ENCODE measurements around the gene PLCB3. TPM values are rescaled to one million over a fixed set of nuclear protein-coding genes. Genes with fewer than 3 reads are reported as not detected.

PLCB3 gene
- total and polyA plus RNA-seq, 2 of the 13 experiments (the other 11 are each of a cell fraction or from before 2014, with no cell fraction given): 7.5 to 13.8 TPM

GRCh38 chr11:64317325-64317960, 66.1 kb downstream of the PLCB3 start, which contains the start of gene TRMT112 (continued):
- 0 out of 2 replicates have a peak, but pooled peaks have one; percentile 37 for TF ChIP-seq ZNF333 (CRISPR knock-in tag; IDR thresholded peaks at IDR 0.05; ENCODE audit: borderline replicate concordance)
- no peak for TF ChIP-seq ZC3H13 (CRISPR knock-in tag; IDR thresholded peaks at IDR 0.05)
- TF ChIP-seq MXI1 (IDR thresholded peaks at IDR 0.05; ENCODE audit: borderline replicate concordance, low read depth, low read length): peak; percentile 68; the same call in 1 of the 3 replicates
- peak; percentile 56; the same call in 1 of the 2 replicates for TF ChIP-seq BORCS8-MEF2B (CRISPR knock-in tag; IDR thresholded peaks at IDR 0.05)
- 0 out of 4 replicates have a peak, but pooled peaks have one; percentile 5 to 15 for TF ChIP-seq EP300 (IDR thresholded peaks at IDR 0.05; ENCODE audit: low read depth in 2 of 2, low read length in 2 of 2)
- no peak for TF ChIP-seq EP300 (CRISPR knock-in tag; IDR thresholded peaks at IDR 0.05; ENCODE audit: borderline replicate concordance)
- TF ChIP-seq SATB2 (CRISPR knock-in tag; IDR thresholded peaks at IDR 0.05): no peak
- no peak for TF ChIP-seq HNRNPLL (IDR thresholded peaks at IDR 0.05; ENCODE audit: low read depth, low read length, poor library complexity, severe bottlenecking)
- no peak for TF ChIP-seq HMGA1 (CRISPR knock-in tag; conservative IDR thresholded peaks at IDR 0.05)
- TF ChIP-seq NR2F6 (IDR thresholded peaks at IDR 0.05): no peak
- no peak for TF ChIP-seq NR2F6 (CRISPR knock-in tag; IDR thresholded peaks at IDR 0.05)
- peak; percentile 50 for TF ChIP-seq MED8 (CRISPR knock-in tag; IDR thresholded peaks at IDR 0.05; ENCODE audit: insufficient replicate concordance)
- peak; percentile 100 for TF ChIP-seq SNAPC2 (CRISPR knock-in tag; IDR thresholded peaks at IDR 0.05)
- 0 out of 2 replicates have a peak, but pooled peaks have one; percentile 59 for TF ChIP-seq ZNF766 (CRISPR knock-in tag; IDR thresholded peaks at IDR 0.05; ENCODE audit: borderline replicate concordance)
- TF ChIP-seq ARNT2 (CRISPR knock-in tag; IDR thresholded peaks at IDR 0.05; ENCODE audit: low read depth): 0 out of 2 replicates have a peak, but pooled peaks have one; percentile 20
- no peak for TF ChIP-seq SRSF9 (IDR thresholded peaks at IDR 0.05; ENCODE audit: borderline replicate concordance, insufficient read depth, low read depth, low read length, poor library complexity, severe bottlenecking)
- peak; percentile 100 for TF ChIP-seq ZNF784 (CRISPR knock-in tag; IDR thresholded peaks at IDR 0.05; ENCODE audit: borderline replicate concordance)
- no peak for TF ChIP-seq MLLT10 (CRISPR knock-in tag; IDR thresholded peaks at IDR 0.05)
- peak; percentile 83 for TF ChIP-seq CCDC6 (CRISPR knock-in tag; IDR thresholded peaks at IDR 0.05)
- TF ChIP-seq TBX3 (IDR thresholded peaks at IDR 0.05; ENCODE audit: borderline replicate concordance): no peak
- TF ChIP-seq ZNF350 (CRISPR knock-in tag; IDR thresholded peaks at IDR 0.05; ENCODE audit: borderline replicate concordance, low read depth): peak; percentile 71; the same call in 1 of the 2 replicates
- TF ChIP-seq TBX2 (CRISPR knock-in tag; IDR thresholded peaks at IDR 0.05; ENCODE audit: borderline replicate concordance): peak; percentile 51
- 0 out of 2 replicates have a peak, but pooled peaks have one; percentile 3 for TF ChIP-seq ZNF558 (CRISPR knock-in tag; IDR thresholded peaks at IDR 0.05; ENCODE audit: borderline replicate concordance)
- TF ChIP-seq TOPORS (CRISPR knock-in tag; IDR thresholded peaks at IDR 0.05): no peak
- TF ChIP-seq AGO1 (IDR thresholded peaks at IDR 0.05; ENCODE audit: low read depth, low read length, poor library complexity, severe bottlenecking): peak; percentile 70
- 0 out of 2 replicates have a peak, but pooled peaks have one; percentile 67 for TF ChIP-seq PCBP1 (IDR thresholded peaks at IDR 0.05; ENCODE audit: borderline replicate concordance, low read depth, low read length)
